Transverse colon (tissue), 4 donors: Measurements from ENCODE around the gene RNPS1.

ENCODE experiments used
- POLR2A ChIP-seq: fragments of 450-650 bp; IDR thresholded peaks from one replicate; pipeline ENCODE4 v1.6.1; 2016; ENCODE audit warnings: antibody characterized with exemption, mild to moderate bottlenecking, moderate library complexity
- POLR2AphosphoS5 ChIP-seq, 3 donors: sonication (generic); formaldehyde crosslinking; IDR thresholded peaks; one replicate each; pipeline ENCODE4 v1.6.1; 2016; ENCODE audit warnings: antibody characterized with exemption in 3 of 3
- TF ChIP-seq, protein P1 (sequence below), 5 experiments: fragments of 200-600 bp in 3 of 5; fragments of 450-650 bp in 2 of 5; sonication (generic) in 3 of 5; IDR thresholded peaks; 1 replicate in 2 of 5; 2 replicates in 3 of 5; pipeline ENCODE4 v1.5.1; 2016 to 2017; ENCODE audit warnings: antibody characterized with exemption in 5 of 5, inconsistent platforms in 3 of 5, mild to moderate bottlenecking in 2 of 5, moderate library complexity in 1 of 5

DNA sequence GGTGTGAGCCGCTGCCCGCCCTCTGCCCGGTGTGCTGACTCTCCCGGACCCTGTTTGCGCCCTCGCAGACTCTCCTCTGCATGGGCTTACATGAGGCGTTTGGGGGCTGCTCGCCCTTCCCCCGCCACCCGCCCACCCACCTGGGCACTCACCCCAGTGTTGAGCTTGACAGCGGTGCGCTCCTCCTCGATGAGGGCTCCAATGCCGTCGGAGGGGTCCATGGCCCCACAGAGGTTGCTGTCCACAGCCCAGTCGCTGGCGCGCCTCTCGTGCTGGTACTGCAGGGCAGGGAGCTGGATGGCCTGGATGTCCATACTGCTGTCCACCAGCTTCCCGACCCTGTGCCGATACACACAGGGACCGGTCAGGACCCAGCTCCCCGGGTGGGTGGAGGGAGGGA lies 21.4 kb upstream of the RNPS1 start:
- TF ChIP-seq, protein P1, sequence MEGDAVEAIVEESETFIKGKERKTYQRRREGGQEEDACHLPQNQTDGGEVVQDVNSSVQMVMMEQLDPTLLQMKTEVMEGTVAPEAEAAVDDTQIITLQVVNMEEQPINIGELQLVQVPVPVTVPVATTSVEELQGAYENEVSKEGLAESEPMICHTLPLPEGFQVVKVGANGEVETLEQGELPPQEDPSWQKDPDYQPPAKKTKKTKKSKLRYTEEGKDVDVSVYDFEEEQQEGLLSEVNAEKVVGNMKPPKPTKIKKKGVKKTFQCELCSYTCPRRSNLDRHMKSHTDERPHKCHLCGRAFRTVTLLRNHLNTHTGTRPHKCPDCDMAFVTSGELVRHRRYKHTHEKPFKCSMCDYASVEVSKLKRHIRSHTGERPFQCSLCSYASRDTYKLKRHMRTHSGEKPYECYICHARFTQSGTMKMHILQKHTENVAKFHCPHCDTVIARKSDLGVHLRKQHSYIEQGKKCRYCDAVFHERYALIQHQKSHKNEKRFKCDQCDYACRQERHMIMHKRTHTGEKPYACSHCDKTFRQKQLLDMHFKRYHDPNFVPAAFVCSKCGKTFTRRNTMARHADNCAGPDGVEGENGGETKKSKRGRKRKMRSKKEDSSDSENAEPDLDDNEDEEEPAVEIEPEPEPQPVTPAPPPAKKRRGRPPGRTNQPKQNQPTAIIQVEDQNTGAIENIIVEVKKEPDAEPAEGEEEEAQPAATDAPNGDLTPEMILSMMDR (IDR thresholded peaks at IDR 0.05), result no peak
- TF ChIP-seq POLR2AphosphoS5 (IDR thresholded peaks at IDR 0.05), result no peak
- TF ChIP-seq POLR2A, result no peak
